ENCODE data around the gene MLLT1. TPM values are rescaled to one million over a fixed set of nuclear protein-coding genes. Genes with fewer than 3 reads are reported as not detected.

The MLLT1 gene
- total and polyA plus RNA-seq, 7 donors, result 9.9 to 25.5 (median 16.3) TPM

GRCh38 chr19:6161271-6161850 is 118.4 kb downstream of the MLLT1 start:
- no peak for DNase-seq
- peaks cover 0 to 5% (median 0%) of the 10 kb centered on the region in 4 donors for H3K9me3 ChIP-seq
- 29 to 46% methylated on average over 8 of the region's 8 CpGs for WGBS, 2 donors
- no peaks in the 10 kb centered on the region for H3K36me3 ChIP-seq
- no peak overlapping the region for H3K4me3 ChIP-seq
- no peak overlapping the region for H3K27ac ChIP-seq
- intact Hi-C loops (cut with DNase I), result no loop called here
- no peaks in the 10 kb centered on the region for H3K4me1 ChIP-seq
- no peaks in the 10 kb centered on the region for H3K27me3 ChIP-seq
- no peak for TF ChIP-seq POLR2A (IDR thresholded peaks at IDR 0.05)
- no peak for TF ChIP-seq EP300 (IDR thresholded peaks at IDR 0.05)
- TF ChIP-seq POLR2AphosphoS5 (IDR thresholded peaks at IDR 0.05), result no peak
- TF ChIP-seq CTCF (IDR thresholded peaks at IDR 0.05), result no peak

Small RNAs within 50 kb of the gene (small RNA-seq; reads per million reads assigned to genes)
- 0 reads per million in 3 donors for gene AC011471.1

Other genes with a start within 250 kb of the MLLT1 start
- 10 to 100 TPM; 14.3 to 21.2 (median 17.4) TPM for gene RFX2, start 169.5 kb downstream of the MLLT1 start, total RNA-seq
- gene RFX2, start 169.5 kb downstream of the MLLT1 start, polyA plus RNA-seq, result 1 to 10 TPM; 1.2 to 4.2 (median 3.6) TPM
- not detected for gene ACSBG2, start 144.3 kb downstream of the MLLT1 start, total RNA-seq
- gene ACSBG2, start 144.3 kb downstream of the MLLT1 start, polyA plus RNA-seq, result under 1 TPM in 1 of 3 donors, not detected in 2; 0.06 TPM
- gene ACER1, start 53.6 kb upstream of the MLLT1 start, total RNA-seq, result not detected
- gene ACER1, start 53.6 kb upstream of the MLLT1 start, polyA plus RNA-seq, result under 1 TPM in 1 of 3 donors, not detected in 2; 0.19 TPM
- gene CLPP, start 81.6 kb upstream of the MLLT1 start, total RNA-seq, result 10 to 100 TPM; 50.7 to 93.6 (median 70.8) TPM
- 10 to 100 TPM; 72.1 to 98.3 (median 74.7) TPM for gene CLPP, start 81.6 kb upstream of the MLLT1 start, polyA plus RNA-seq
- gene ALKBH7, start 92.8 kb upstream of the MLLT1 start, total RNA-seq, result 100 to 1,000 TPM in 1 of 4 donors, 10 to 100 TPM in 3; 65.8 to 146 (median 78.5) TPM
- 100 to 1,000 TPM in 2 of 3 donors, 10 to 100 TPM in 1; 79.5 to 183 (median 175) TPM for gene ALKBH7, start 92.8 kb upstream of the MLLT1 start, polyA plus RNA-seq
- 1 to 10 TPM in 1 of 4 donors, under 1 TPM in 3; 0.41 to 5.8 (median 0.69) TPM for gene PSPN, start 96.0 kb upstream of the MLLT1 start, total RNA-seq
- 1 to 10 TPM in 2 of 3 donors, under 1 TPM in 1; 0.60 to 1.7 (median 1.4) TPM for gene PSPN, start 96.0 kb upstream of the MLLT1 start, polyA plus RNA-seq
- 10 to 100 TPM; 34.9 to 48.2 (median 37.9) TPM for gene GTF2F1, start 113.2 kb upstream of the MLLT1 start, total RNA-seq
- 10 to 100 TPM; 54.3 to 78.3 (median 54.7) TPM for gene GTF2F1, start 113.2 kb upstream of the MLLT1 start, polyA plus RNA-seq
- 10 to 100 TPM; 63.9 to 96.9 (median 90.8) TPM for gene KHSRP, start 144.8 kb upstream of the MLLT1 start, total RNA-seq
- 100 to 1,000 TPM in 2 of 3 donors, 10 to 100 TPM in 1; 91.9 to 232 (median 127) TPM for gene KHSRP, start 144.8 kb upstream of the MLLT1 start, polyA plus RNA-seq
- gene SLC25A41, start 153.8 kb upstream of the MLLT1 start, total RNA-seq, result 1 to 10 TPM in 2 of 4 donors, not detected in 2; 1.1 to 1.4 TPM
- 1 to 10 TPM in 2 of 3 donors, under 1 TPM in 1; 0.60 to 1.2 (median 1.1) TPM for gene SLC25A41, start 153.8 kb upstream of the MLLT1 start, polyA plus RNA-seq
- 100 to 1,000 TPM in 2 of 4 donors, 10 to 100 TPM in 2; 83.6 to 188 (median 109) TPM for gene SLC25A23, start 179.8 kb upstream of the MLLT1 start, total RNA-seq
- gene SLC25A23, start 179.8 kb upstream of the MLLT1 start, polyA plus RNA-seq, result 100 to 1,000 TPM in 1 of 3 donors, 10 to 100 TPM in 2; 61.5 to 115 (median 85.9) TPM
- gene CRB3, start 184.3 kb upstream of the MLLT1 start, total RNA-seq, result 1 to 10 TPM in 2 of 4 donors, under 1 TPM in 1, not detected in 1; 0.36 to 1.5 (median 1.3) TPM
- 100 to 1,000 TPM in 2 of 3 donors, 10 to 100 TPM in 1; 70.3 to 202 (median 145) TPM for gene CRB3, start 184.3 kb upstream of the MLLT1 start, polyA plus RNA-seq
- gene DENND1C, start 201.8 kb upstream of the MLLT1 start, total RNA-seq, result 1 to 10 TPM in 2 of 4 donors, under 1 TPM in 1, not detected in 1; 0.99 to 2.0 (median 1.1) TPM
- 10 to 100 TPM in 1 of 3 donors, 1 to 10 TPM in 2; 1.8 to 18.1 (median 6.0) TPM for gene DENND1C, start 201.8 kb upstream of the MLLT1 start, polyA plus RNA-seq
- gene TUBB4A, start 222.3 kb upstream of the MLLT1 start, total RNA-seq, result 1 to 10 TPM; 2.0 to 6.1 (median 3.0) TPM
- 1 to 10 TPM in 1 of 3 donors, under 1 TPM in 1, not detected in 1; under 0.01 to 2.4 TPM for gene TUBB4A, start 222.3 kb upstream of the MLLT1 start, polyA plus RNA-seq